ENCODE results near the gene QSOX2. TPM values are rescaled to one million over a fixed set of nuclear protein-coding genes. Genes with fewer than 3 reads are reported as not detected.

QSOX2 gene
- total RNA-seq (2014; rRNA removed; shearing (Covaris generic)) (25.5 and 29.2 TPM in 2 replicates), polyA plus RNA-seq (2016; fragmentation: Nextera tagmentation; extraction: Ambion mirVana) (9.2 and 10.5 TPM in 2 replicates)
- long read RNA-seq, partial matches to known transcripts = 1 of 2 reads
- long read RNA-seq, other reads (novel, unspliced or antisense) = 1 of 2 reads

- Histone ChIP-seq H3K27ac (ENCODE audit: low read depth) (no peak within 1 kb of the TSS), H3K27me3 (ENCODE audit: insufficient read depth) (0 out of 2 replicates have a peak, but pooled peaks cover 8% of the 10 kb centered on the region), H3F3A (replicated peaks; ENCODE audit: low read depth) (0 out of 2 replicates have a peak, but pooled peaks cover 5% of the 10 kb centered on the region), H3K9me2 (ENCODE audit: insufficient read depth) (no peaks in the 10 kb centered on the region), H3K4me2 (peak within 1 kb of the TSS; percentile 99), H4K20me1 (replicated peaks; ENCODE audit: insufficient read depth) (peaks cover 33% of the 10 kb centered on the region), H3K4me3 (peak within 1 kb of the TSS; percentile 84), H3K79me2 (replicated peaks; ENCODE audit: insufficient read depth) (peaks cover 46% of the 10 kb centered on the region), H3K36me3 (ENCODE audit: insufficient read depth) (no peaks in the 10 kb centered on the region), H3K4me1 (ENCODE audit: insufficient read depth) (peaks cover 21% of the 10 kb centered on the region), H2AFZ (peak within 1 kb of the TSS; percentile 49; the same call in 1 of the 2 replicates)
- Mint-ChIP-seq H3K27me3 (ENCODE audit: insufficient read depth, low read depth, poor library complexity) (peaks cover 27% of the 10 kb centered on the region), H3K36me3 (ENCODE audit: low read depth) (no peaks in the 10 kb centered on the region), H3K4me3 (peak within 1 kb of the TSS; percentile 87), H3K27ac (peak within 1 kb of the TSS; percentile 41), H3K4me1 (peaks cover 44% of the 10 kb centered on the region), H3K9me3 (no peaks in the 10 kb centered on the region)
- peak; percentile 85 for DNase-seq (ENCODE audit: low spot score)
- ATAC-seq = peak; percentile 59
- peak; percentile 45; the same call in 1 of the 2 replicates for TF ChIP-seq POLR2AphosphoS5 (IDR thresholded peaks at IDR 0.05; ENCODE audit: low read depth)
- no peak for TF ChIP-seq EZH2phosphoT487 (IDR thresholded peaks at IDR 0.05; ENCODE audit: unreplicated experiment)
- peak; percentile 64 for TF ChIP-seq REST (IDR thresholded peaks at IDR 0.05; ENCODE audit: unreplicated experiment)
Observed at GRCh38 chr9:136245219-136246150, at the start of gene QSOX2. TSS of gene QSOX2 (minus strand) at chr9:136245812. CDS start at chr9:136245803, 9 bp downstream.

- Histone ChIP-seq H4K20me1 (replicated peaks; ENCODE audit: insufficient read depth) (no peaks in the 10 kb centered on the region), H3K79me2 (replicated peaks; ENCODE audit: insufficient read depth) (no peaks in the 10 kb centered on the region), H2AFZ (no peak overlapping the region), H3K27me3 (ENCODE audit: insufficient read depth) (no peaks in the 10 kb centered on the region), H3K4me2 (no peak overlapping the region), H3K4me3 (no peak overlapping the region), H3K36me3 (ENCODE audit: insufficient read depth) (no peaks in the 10 kb centered on the region), H3K27ac (ENCODE audit: low read depth) (no peak overlapping the region), H3K4me1 (ENCODE audit: insufficient read depth) (no peaks in the 10 kb centered on the region), H3K9me2 (ENCODE audit: insufficient read depth) (no peaks in the 10 kb centered on the region), H3F3A (replicated peaks; ENCODE audit: low read depth) (peaks cover 9% of the 10 kb centered on the region; the same call in 1 of the 2 replicates)
- H3K27ac Mint-ChIP-seq = no peak overlapping the region
- no peaks in the 10 kb centered on the region for H3K36me3 Mint-ChIP-seq (ENCODE audit: low read depth)
- peaks cover 5% of the 10 kb centered on the region; the same call in 2 of the 3 replicates for H3K4me1 Mint-ChIP-seq
- no peak overlapping the region for H3K4me3 Mint-ChIP-seq
- DNase-seq (ENCODE audit: low spot score) (no peak), ATAC-seq (no peak)
- H3K9me3 Mint-ChIP-seq = no peaks in the 10 kb centered on the region
- H3K27me3 Mint-ChIP-seq (ENCODE audit: insufficient read depth, low read depth, poor library complexity) = peaks cover 5% of the 10 kb centered on the region
- TF ChIP-seq NANOG (IDR thresholded peaks at IDR 0.05; ENCODE audit: borderline replicate concordance) (no peak), POLR2AphosphoS5 (IDR thresholded peaks at IDR 0.05; ENCODE audit: low read depth) (no peak), ETS1 (IDR thresholded peaks at IDR 0.05) (no peak), ZNF114 (CRISPR knock-in tag; IDR thresholded peaks at IDR 0.05) (no peak), JUNB (IDR thresholded peaks at IDR 0.05; ENCODE audit: unreplicated experiment) (no peak), EZH2phosphoT487 (IDR thresholded peaks at IDR 0.05; ENCODE audit: unreplicated experiment) (no peak), STAT1 (IDR thresholded peaks at IDR 0.05; ENCODE audit: unreplicated experiment) (no peak)
Observed at GRCh38 chr9:136295055-136295454, 49.4 kb upstream of the QSOX2 start.
